T-helper 17 cell (primary cell): ENCODE results near the gene KIF21A. TPM values are rescaled to one million over a fixed set of nuclear protein-coding genes. Genes with fewer than 3 reads are reported as not detected.

ENCODE experiments used
- total RNA-seq, 4 donors: library from RNA in 2 of 4; stranded (reverse) in 2 of 4; gene quantifications; one replicate each; pipeline ENCODE4 v1.2.3 and lab custom pipeline; 2022 to 2026

Gene KIF21A
- total RNA-seq, 2 donors from 2014 or later = 12.6 to 14.2 TPM

Other genes with a start within 250 kb of the KIF21A start
- gene ABCD2, start 176.7 kb upstream of the KIF21A start, total RNA-seq = 1 to 10 TPM; 7.5 to 9.1 TPM